ENCODE measurements around the gene MYO5B.
"Not testable (repeated sequence)": the region's sequence is repeated elsewhere in the genome, so short reads cannot be mapped to it uniquely, and the experiment has no call there.

Gene MYO5B

GRCh38 chr18:50099725-50100407 lies 95.1 kb downstream of the MYO5B start:
- peak; percentile 63 for DNase-seq (ENCODE audit: low spot score)

- no peak for DNase-seq (ENCODE audit: low spot score)
Measured at GRCh38 chr18:50097702-50098101, 97.2 kb downstream of the MYO5B start.

- no peak for DNase-seq (ENCODE audit: low spot score)
Measured at GRCh38 chr18:50096766-50097435, 98.0 kb downstream of the MYO5B start.

- not testable (repeated sequence) for DNase-seq (ENCODE audit: low spot score)
Measured at GRCh38 chr18:50094786-50095185, 100.2 kb downstream of the MYO5B start.

- DNase-seq (ENCODE audit: low spot score) = no peak
Measured at GRCh38 chr18:50094221-50094773, 100.7 kb downstream of the MYO5B start.

GRCh38 chr18:50093366-50094064 lies 101.4 kb downstream of the MYO5B start:
- DNase-seq (ENCODE audit: low spot score) = no peak

- no peak for DNase-seq (ENCODE audit: low spot score)
Measured at GRCh38 chr18:50092245-50092805, 102.6 kb downstream of the MYO5B start.

- DNase-seq (ENCODE audit: low spot score) = no peak
Measured at GRCh38 chr18:50091509-50092244, 103.3 kb downstream of the MYO5B start.

GRCh38 chr18:50090370-50091312 lies 104.3 kb downstream of the MYO5B start:
- no peak for DNase-seq (ENCODE audit: low spot score)

GRCh38 chr18:50089702-50090101 lies 105.2 kb downstream of the MYO5B start:
- no peak for DNase-seq (ENCODE audit: low spot score)

GRCh38 chr18:50083708-50084107 lies 111.2 kb downstream of the MYO5B start:
- no peak for DNase-seq (ENCODE audit: low spot score)

- DNase-seq (ENCODE audit: low spot score) = peak; percentile 4
Measured at GRCh38 chr18:50080932-50081560, 113.9 kb downstream of the MYO5B start.

- DNase-seq (ENCODE audit: low spot score) = no peak
Measured at GRCh38 chr18:50080316-50080715, 114.6 kb downstream of the MYO5B start.

- no peak for DNase-seq (ENCODE audit: low spot score)
Measured at GRCh38 chr18:50079571-50080295, 115.2 kb downstream of the MYO5B start.

GRCh38 chr18:50076277-50076676 lies 118.7 kb downstream of the MYO5B start:
- DNase-seq (ENCODE audit: low spot score) = no peak

GRCh38 chr18:50075772-50076171 lies 119.2 kb downstream of the MYO5B start:
- no peak for DNase-seq (ENCODE audit: low spot score)

- DNase-seq (ENCODE audit: low spot score) = no peak
Measured at GRCh38 chr18:50074404-50074803, 120.5 kb downstream of the MYO5B start.

GRCh38 chr18:50073319-50073718 lies 121.6 kb downstream of the MYO5B start:
- DNase-seq (ENCODE audit: low spot score) = no peak

GRCh38 chr18:50072146-50072545 lies 122.8 kb downstream of the MYO5B start:
- DNase-seq (ENCODE audit: low spot score) = no peak
